ENCODE results near the gene AGT.

Gene AGT

DNA sequence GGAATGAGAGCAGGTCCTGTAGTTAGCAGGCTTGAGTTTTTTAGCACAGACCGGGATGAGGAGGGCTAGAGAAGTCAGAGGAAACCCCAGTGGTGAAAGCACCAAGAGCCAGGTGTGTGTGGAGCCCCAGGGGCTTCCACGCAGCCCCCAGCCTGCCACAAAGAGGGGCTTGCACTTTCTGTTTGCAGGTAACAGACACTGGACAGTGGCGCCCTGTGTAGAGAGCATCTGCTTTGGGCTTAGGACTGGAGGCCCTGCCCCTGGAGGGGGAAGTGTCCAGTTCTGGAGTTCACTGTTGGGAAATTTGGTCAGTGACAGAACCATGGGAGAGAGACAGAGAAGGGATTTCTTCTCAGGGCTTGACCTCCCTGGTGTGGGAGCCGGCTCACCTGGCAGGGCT is 19.5 kb downstream of the AGT start:
- Histone ChIP-seq H3K9ac (ENCODE audit: low read length) (no peak overlapping the region), H2AFZ (ENCODE audit: low read length) (no peak overlapping the region), H3K4me1 (ENCODE audit: insufficient read depth, low read length, severe bottlenecking) (no peaks in the 10 kb centered on the region), H3K27ac (ENCODE audit: low read depth, low read length, poor library complexity, severe bottlenecking) (no peak overlapping the region), H3K4me3 (ENCODE audit: low read depth, low read length, poor library complexity, severe bottlenecking) (no peak overlapping the region), H3F3A (ENCODE audit: insufficient read depth, low read length) (no peaks in the 10 kb centered on the region), H3K27me3 (ENCODE audit: insufficient read depth, low read length) (no peaks in the 10 kb centered on the region), H3K4me2 (ENCODE audit: low read length) (no peak overlapping the region), H4K20me1 (ENCODE audit: insufficient read depth, low read length) (no peaks in the 10 kb centered on the region), H3K9me3 (ENCODE audit: low read length) (no peaks in the 10 kb centered on the region), H3K9me2 (ENCODE audit: low read depth, low read length) (no peaks in the 10 kb centered on the region), H3K36me3 (ENCODE audit: insufficient read depth, low read length) (peaks cover 43% of the 10 kb centered on the region), H3K79me2 (ENCODE audit: insufficient read depth, low read length) (no peaks in the 10 kb centered on the region)
- TF ChIP-seq CTCF (IDR thresholded peaks at IDR 0.05; ENCODE audit: low read length) (no peak), EZH2 (IDR thresholded peaks at IDR 0.05; ENCODE audit: borderline replicate concordance, low read length) (no peak)

DNA sequence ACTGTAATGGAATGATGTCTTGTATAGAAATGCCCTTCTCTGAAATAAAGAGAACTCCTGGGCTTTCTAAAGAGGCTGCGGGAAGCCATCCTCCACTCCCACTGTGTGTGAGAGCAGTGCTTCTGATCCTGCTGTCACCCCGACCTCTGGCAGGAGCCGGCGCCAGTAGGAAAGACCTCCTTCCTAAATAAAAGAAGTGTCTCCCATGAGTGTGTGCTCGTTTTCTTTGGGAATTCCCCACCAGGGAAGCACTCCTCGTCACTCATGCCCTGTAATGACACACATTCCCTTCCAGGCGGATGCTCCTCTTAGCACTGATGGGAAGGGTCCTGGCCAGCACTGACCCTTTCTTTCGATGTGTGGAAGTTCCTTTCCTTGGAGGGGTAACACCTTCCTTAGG is 20.1 kb downstream of the AGT start:
- Histone ChIP-seq H3F3A (ENCODE audit: insufficient read depth, low read length) (no peaks in the 10 kb centered on the region), H3K4me2 (ENCODE audit: low read length) (no peak overlapping the region), H3K79me2 (ENCODE audit: insufficient read depth, low read length) (no peaks in the 10 kb centered on the region), H3K36me3 (ENCODE audit: insufficient read depth, low read length) (peaks cover 48% of the 10 kb centered on the region), H3K9me2 (ENCODE audit: low read depth, low read length) (no peaks in the 10 kb centered on the region), H3K27me3 (ENCODE audit: insufficient read depth, low read length) (no peaks in the 10 kb centered on the region), H4K20me1 (ENCODE audit: insufficient read depth, low read length) (no peaks in the 10 kb centered on the region), H3K9ac (ENCODE audit: low read length) (no peak overlapping the region), H3K4me1 (ENCODE audit: insufficient read depth, low read length, severe bottlenecking) (no peaks in the 10 kb centered on the region), H3K9me3 (ENCODE audit: low read length) (no peaks in the 10 kb centered on the region), H2AFZ (ENCODE audit: low read length) (no peak overlapping the region), H3K27ac (ENCODE audit: low read depth, low read length, poor library complexity, severe bottlenecking) (no peak overlapping the region), H3K4me3 (ENCODE audit: low read depth, low read length, poor library complexity, severe bottlenecking) (no peak overlapping the region)
- TF ChIP-seq EZH2 (IDR thresholded peaks at IDR 0.05; ENCODE audit: borderline replicate concordance, low read length) (no peak), CTCF (IDR thresholded peaks at IDR 0.05; ENCODE audit: low read length) (no peak)

- TF ChIP-seq EZH2 (IDR thresholded peaks at IDR 0.05; ENCODE audit: borderline replicate concordance, low read length): no peak
- TF ChIP-seq CTCF (IDR thresholded peaks at IDR 0.05; ENCODE audit: low read length): no peak
- no peak overlapping the region for H3K9ac ChIP-seq (ENCODE audit: low read length)
- no peaks in the 10 kb centered on the region for H3K79me2 ChIP-seq (ENCODE audit: insufficient read depth, low read length)
- no peak overlapping the region for H3K4me3 ChIP-seq (ENCODE audit: low read depth, low read length, poor library complexity, severe bottlenecking)
- no peaks in the 10 kb centered on the region for H3K4me1 ChIP-seq (ENCODE audit: insufficient read depth, low read length, severe bottlenecking)
- H3K36me3 ChIP-seq (ENCODE audit: insufficient read depth, low read length): peaks cover 54% of the 10 kb centered on the region
- H3K4me2 ChIP-seq (ENCODE audit: low read length): no peak overlapping the region
- H3K27ac ChIP-seq (ENCODE audit: low read depth, low read length, poor library complexity, severe bottlenecking): no peak overlapping the region
- no peaks in the 10 kb centered on the region for H4K20me1 ChIP-seq (ENCODE audit: insufficient read depth, low read length)
- no peak overlapping the region for H2AFZ ChIP-seq (ENCODE audit: low read length)
- no peaks in the 10 kb centered on the region for H3K27me3 ChIP-seq (ENCODE audit: insufficient read depth, low read length)
- no peaks in the 10 kb centered on the region for H3F3A ChIP-seq (ENCODE audit: insufficient read depth, low read length)
- no peaks in the 10 kb centered on the region for H3K9me3 ChIP-seq (ENCODE audit: low read length)
- no peaks in the 10 kb centered on the region for H3K9me2 ChIP-seq (ENCODE audit: low read depth, low read length)
Measured at GRCh38 chr1:230693221-230693620, 20.7 kb downstream of the AGT start.
